ENCODE results near the gene SIM1. TPM values are rescaled to one million over a fixed set of nuclear protein-coding genes. Genes with fewer than 3 reads are reported as not detected.
A peak's percentile ranks its signal among the peaks of the same experiment; 100 is the strongest.

SIM1 gene, protein sequence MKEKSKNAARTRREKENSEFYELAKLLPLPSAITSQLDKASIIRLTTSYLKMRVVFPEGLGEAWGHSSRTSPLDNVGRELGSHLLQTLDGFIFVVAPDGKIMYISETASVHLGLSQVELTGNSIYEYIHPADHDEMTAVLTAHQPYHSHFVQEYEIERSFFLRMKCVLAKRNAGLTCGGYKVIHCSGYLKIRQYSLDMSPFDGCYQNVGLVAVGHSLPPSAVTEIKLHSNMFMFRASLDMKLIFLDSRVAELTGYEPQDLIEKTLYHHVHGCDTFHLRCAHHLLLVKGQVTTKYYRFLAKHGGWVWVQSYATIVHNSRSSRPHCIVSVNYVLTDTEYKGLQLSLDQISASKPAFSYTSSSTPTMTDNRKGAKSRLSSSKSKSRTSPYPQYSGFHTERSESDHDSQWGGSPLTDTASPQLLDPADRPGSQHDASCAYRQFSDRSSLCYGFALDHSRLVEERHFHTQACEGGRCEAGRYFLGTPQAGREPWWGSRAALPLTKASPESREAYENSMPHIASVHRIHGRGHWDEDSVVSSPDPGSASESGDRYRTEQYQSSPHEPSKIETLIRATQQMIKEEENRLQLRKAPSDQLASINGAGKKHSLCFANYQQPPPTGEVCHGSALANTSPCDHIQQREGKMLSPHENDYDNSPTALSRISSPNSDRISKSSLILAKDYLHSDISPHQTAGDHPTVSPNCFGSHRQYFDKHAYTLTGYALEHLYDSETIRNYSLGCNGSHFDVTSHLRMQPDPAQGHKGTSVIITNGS
- not detected for total RNA-seq

DNA sequence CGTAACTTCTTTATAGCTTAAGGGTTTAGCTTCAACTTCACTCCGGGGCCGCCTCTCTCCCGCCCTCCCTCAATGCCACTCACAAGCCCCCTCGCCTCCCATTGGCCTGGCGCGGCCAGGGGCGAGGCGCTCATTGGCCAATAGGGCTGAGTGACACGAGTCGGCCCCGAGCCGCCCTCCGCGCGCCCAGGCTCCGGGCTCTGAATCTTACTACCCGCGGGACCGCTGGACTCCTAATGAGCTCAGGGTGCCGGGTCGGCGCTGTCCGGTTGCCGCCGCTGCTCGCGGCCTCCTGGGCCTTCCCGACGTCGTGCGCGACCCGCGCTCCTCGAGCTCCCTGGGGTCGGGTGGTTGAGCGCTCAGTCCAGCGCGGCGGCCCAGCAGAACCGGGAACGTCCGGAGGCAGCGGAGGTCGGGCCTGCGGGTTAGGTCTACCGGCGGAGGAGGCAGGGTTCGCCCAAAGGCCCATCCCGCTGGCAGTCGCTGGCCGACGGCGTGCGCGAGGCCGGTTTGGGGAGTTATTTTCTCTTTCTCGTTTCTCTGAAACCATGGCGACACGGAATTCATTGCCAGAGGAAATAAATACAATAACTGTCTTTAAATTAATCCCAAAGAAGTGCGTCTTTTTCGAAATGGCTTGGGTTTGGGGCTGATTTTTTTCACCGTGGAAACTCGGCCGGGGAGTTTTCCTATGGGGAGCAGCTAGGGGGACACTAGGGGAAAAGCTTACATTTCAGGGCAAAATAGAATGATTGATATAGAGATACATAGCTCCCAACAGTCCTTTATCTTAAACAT, at the start of gene SIM1:
SIM1 (minus strand) TSS at position 19 of the 798 bp plus-strand sequence. CDS start 1,453 bp downstream, outside the sequence.
- peak; percentile 52 for ATAC-seq
- H3K36me3 ChIP-seq: no peaks in the 10 kb centered on the region
- peak within 1 kb of the TSS in 1 of 2 donors; percentile 36 for H3K4me3 ChIP-seq
- H3K4me1 ChIP-seq: peaks cover 0 to 47% (median 11%) of the 10 kb centered on the region in 3 donors
- no peak for TF ChIP-seq POLR2A (IDR thresholded peaks at IDR 0.05)
- H3K27me3 ChIP-seq: peaks cover 100% of the 10 kb centered on the region
- peaks cover 0 to 11% (median 0%) of the 10 kb centered on the region in 3 donors for H3K9me3 ChIP-seq
- H3K27ac ChIP-seq: no peak within 1 kb of the TSS
- 10 to 20% methylated on average over 11 to 14 of the region's 66 CpGs for WGBS, 2 donors (ENCODE audit: low coverage in 1 of 2)

DNA sequence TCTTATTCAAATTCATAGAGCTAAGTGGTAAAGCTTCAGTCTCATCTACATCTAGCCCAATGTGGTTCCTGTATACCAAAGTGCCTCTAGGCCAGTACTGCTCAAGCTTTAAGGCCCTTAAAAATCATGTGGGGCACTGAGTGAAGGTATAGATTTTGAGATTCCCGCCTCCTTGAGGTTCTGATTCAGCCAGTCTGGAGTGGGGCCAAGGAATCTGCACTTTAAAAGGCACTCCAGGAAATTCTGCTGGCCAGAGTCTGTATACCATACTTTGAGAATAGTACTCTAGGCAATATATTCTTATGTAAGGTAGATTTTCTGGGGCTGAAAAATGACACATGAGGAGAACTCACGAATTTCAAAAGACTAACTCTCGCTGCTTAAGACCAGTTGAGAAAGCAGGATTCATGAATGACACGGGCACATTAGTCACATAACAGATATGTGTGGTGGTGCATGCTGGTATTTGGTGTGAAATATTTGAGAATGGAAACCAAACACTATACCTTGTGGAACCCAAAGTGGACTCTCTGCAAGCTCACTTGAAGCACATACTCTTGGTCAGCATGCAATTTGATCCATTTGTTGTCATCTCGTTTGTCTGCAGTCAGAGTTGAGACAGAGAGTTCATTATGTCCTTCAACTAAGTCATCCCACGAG, 47.6 kb upstream of the SIM1 start:
- ATAC-seq: no peak

DNA sequence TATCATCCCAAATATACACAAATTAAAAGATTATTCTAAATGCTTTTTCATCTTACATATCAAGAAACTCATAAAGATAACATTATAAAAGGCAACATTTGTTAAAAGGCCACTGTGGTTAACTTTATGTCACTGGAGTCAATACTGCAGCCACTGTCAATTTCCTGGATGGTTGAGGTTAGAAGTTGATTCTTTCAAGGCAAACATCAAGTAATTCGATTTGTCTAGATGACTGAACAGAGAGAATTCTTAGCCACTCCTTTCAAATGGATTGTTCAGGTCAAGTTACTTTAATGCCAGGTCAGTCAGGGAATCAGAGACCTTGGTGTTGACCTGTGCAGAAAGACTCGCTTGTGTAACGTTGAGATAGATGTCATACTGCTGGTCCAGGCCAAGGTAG, 44.4 kb upstream of the SIM1 start:
- H3K36me3 ChIP-seq: peaks cover 4 to 51% of the 10 kb centered on the region in 2 donors
- no peak overlapping the region for H3K27ac ChIP-seq
- 100% methylated on average over 3 of the region's 3 CpGs for WGBS, 2 donors (ENCODE audit: low coverage in 1 of 2)
- H3K4me1 ChIP-seq: no peaks in the 10 kb centered on the region
- TF ChIP-seq EP300 (IDR thresholded peaks at IDR 0.05): no peak
- TF ChIP-seq POLR2AphosphoS5 (IDR thresholded peaks at IDR 0.05): no peak
- TF ChIP-seq, protein P1, sequence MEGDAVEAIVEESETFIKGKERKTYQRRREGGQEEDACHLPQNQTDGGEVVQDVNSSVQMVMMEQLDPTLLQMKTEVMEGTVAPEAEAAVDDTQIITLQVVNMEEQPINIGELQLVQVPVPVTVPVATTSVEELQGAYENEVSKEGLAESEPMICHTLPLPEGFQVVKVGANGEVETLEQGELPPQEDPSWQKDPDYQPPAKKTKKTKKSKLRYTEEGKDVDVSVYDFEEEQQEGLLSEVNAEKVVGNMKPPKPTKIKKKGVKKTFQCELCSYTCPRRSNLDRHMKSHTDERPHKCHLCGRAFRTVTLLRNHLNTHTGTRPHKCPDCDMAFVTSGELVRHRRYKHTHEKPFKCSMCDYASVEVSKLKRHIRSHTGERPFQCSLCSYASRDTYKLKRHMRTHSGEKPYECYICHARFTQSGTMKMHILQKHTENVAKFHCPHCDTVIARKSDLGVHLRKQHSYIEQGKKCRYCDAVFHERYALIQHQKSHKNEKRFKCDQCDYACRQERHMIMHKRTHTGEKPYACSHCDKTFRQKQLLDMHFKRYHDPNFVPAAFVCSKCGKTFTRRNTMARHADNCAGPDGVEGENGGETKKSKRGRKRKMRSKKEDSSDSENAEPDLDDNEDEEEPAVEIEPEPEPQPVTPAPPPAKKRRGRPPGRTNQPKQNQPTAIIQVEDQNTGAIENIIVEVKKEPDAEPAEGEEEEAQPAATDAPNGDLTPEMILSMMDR (IDR thresholded peaks at IDR 0.05): no peak
- TF ChIP-seq POLR2A (IDR thresholded peaks at IDR 0.05): no peak
- no peaks in the 10 kb centered on the region for H3K27me3 ChIP-seq
- no peaks in the 10 kb centered on the region for H3K9me3 ChIP-seq
- no peak overlapping the region for H3K4me3 ChIP-seq
- no peak for ATAC-seq

More for the DNA sequence above, 47.6 kb upstream of the SIM1 start:
- Histone ChIP-seq H3K4me3 (no peak overlapping the region), H3K4me1 (no peaks in the 10 kb centered on the region), H3K36me3 (peaks cover 4 to 75% of the 10 kb centered on the region in 2 donors), H3K27ac (no peak overlapping the region), H3K27me3 (no peaks in the 10 kb centered on the region), H3K9me3 (no peaks in the 10 kb centered on the region)
- WGBS, 2 donors (ENCODE audit: low coverage in 1 of 2): 74 to 84% methylated on average over 6 of the region's 6 CpGs
- TF ChIP-seq EP300 (IDR thresholded peaks at IDR 0.05) (no peak), POLR2AphosphoS5 (IDR thresholded peaks at IDR 0.05) (no peak), POLR2A (IDR thresholded peaks at IDR 0.05) (no peak)
- TF ChIP-seq, protein P1 (IDR thresholded peaks at IDR 0.05): no peak

DNA sequence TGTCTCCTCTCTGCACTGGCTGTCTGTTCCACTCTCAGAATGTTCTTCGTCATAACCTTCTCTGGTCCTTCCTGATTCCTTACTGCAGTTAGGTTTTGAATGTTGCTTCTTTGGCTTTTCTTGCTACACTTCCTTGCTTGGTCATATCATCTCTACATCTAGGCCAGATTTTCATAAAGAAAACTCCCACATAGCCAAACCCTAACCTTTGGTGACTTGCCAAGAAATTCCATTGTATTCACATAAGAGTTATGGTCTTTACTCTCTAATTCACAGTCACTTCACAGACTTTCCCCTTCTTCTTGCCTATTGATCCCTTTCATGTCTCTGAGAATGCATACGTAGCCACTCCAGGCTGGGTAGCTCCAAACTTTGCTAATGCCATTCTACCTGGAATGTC, 41.9 kb upstream of the SIM1 start:
- Histone ChIP-seq H3K27ac (no peak overlapping the region), H3K4me3 (no peak overlapping the region), H3K36me3 (peaks cover 4 to 35% of the 10 kb centered on the region in 2 donors), H3K27me3 (no peaks in the 10 kb centered on the region), H3K4me1 (no peaks in the 10 kb centered on the region), H3K9me3 (no peaks in the 10 kb centered on the region)
- WGBS, 2 donors (ENCODE audit: low coverage in 1 of 2): 86 to 100% methylated on average over 2 of the region's 2 CpGs
- no peak for ATAC-seq
- no peak for TF ChIP-seq POLR2A (IDR thresholded peaks at IDR 0.05)

DNA sequence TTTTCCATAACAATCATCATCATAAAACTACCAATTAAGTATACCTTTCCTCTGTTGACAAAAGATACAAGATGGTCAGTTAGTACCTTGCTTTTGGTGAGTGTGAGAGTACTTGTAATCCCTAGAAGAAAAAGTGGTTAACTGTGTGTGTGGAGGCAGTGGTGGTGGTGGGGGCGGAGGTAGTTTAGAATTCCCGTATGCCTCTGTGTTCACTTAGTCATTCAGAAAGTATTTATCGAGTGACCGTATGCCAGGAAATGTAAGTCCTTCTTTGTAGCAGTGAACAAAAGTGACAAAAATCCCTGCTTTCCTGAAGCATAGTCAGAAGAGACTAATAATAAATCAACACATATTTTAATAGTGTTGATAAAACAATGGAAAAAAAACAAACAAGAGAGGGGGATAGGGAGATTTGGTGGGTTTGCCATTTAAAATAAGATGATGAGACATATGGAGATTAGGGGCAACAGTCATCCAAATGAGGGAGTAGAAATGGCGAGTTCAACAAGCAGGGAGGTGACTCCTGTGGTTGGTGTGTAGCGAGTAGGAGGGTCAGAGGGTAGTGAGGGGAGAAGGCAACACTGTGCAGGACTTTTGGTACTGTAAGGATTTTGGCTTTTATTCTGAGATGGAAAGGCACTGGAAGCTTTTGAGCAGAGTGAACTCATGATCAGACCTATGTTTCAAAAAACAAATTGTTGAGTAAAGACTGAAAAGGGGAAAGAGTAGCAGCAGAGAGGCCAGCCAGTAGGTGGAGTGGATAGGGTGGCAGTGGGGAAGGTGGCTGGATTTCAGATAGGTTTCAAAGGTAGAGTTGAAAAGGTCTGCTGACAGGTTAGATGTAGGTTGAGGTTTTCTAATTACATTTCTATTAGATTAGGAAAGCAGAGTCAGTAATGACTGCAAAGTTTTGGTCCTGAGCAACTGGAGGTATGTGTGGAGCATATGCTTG, 40.3 kb upstream of the SIM1 start:
- TF ChIP-seq, protein P1 (IDR thresholded peaks at IDR 0.05): no peak
- TF ChIP-seq POLR2A (IDR thresholded peaks at IDR 0.05): no peak
- no peak for TF ChIP-seq POLR2AphosphoS5 (IDR thresholded peaks at IDR 0.05)
- TF ChIP-seq EP300 (IDR thresholded peaks at IDR 0.05): no peak
- Histone ChIP-seq H3K36me3 (peaks cover 4 to 19% of the 10 kb centered on the region in 2 donors), H3K27ac (no peak overlapping the region), H3K9me3 (no peaks in the 10 kb centered on the region), H3K4me3 (no peak overlapping the region), H3K27me3 (no peaks in the 10 kb centered on the region), H3K4me1 (no peaks in the 10 kb centered on the region)
- WGBS, 2 donors (ENCODE audit: low coverage in 1 of 2): 48 to 62% methylated on average over 4 to 6 of the region's 6 CpGs
- no peak for ATAC-seq
